Fibroblast of skin of back (primary cell): ENCODE results near the gene PIP4P1.
"Not testable (repeated sequence)": the region's sequence is repeated elsewhere in the genome, so short reads cannot be mapped to it uniquely, and the experiment has no call there.

ENCODE experiments used
- DNase-seq: peaks from one replicate; pipeline ENCODE4 v3.0.0-alpha.2; 2013

The PIP4P1 gene

GRCh38 chr14:20476776-20477175 lies 15.5 kb upstream of the PIP4P1 start:
- no peak for DNase-seq

GRCh38 chr14:20472536-20473169 lies 11.4 kb upstream of the PIP4P1 start:
- DNase-seq, result no peak

- DNase-seq, result no peak
Observed at GRCh38 chr14:20470603-20470901, 9.3 kb upstream of the PIP4P1 start.

GRCh38 chr14:20469890-20470602 lies 8.8 kb upstream of the PIP4P1 start:
- peak; percentile 80 for DNase-seq

- DNase-seq, result peak; percentile 84
Observed at GRCh38 chr14:20469242-20469889, 8.1 kb upstream of the PIP4P1 start, which contains the start of gene PNP. TSS of gene PNP (plus strand) at chr14:20469406. CDS start at chr14:20469525, 119 bp downstream.

- DNase-seq, result no peak
Observed at GRCh38 chr14:20468764-20469241, 7.6 kb upstream of the PIP4P1 start.

- no peak for DNase-seq
Observed at GRCh38 chr14:20460458-20461224, 593 bp downstream of the PIP4P1 start.

GRCh38 chr14:20458031-20458789 lies 3.0 kb downstream of the PIP4P1 start:
- DNase-seq, result no peak

GRCh38 chr14:20456971-20457370 lies 4.3 kb downstream of the PIP4P1 start:
- no peak for DNase-seq

- peak; percentile 83 for DNase-seq
Observed at GRCh38 chr14:20455355-20456300, 5.6 kb downstream of the PIP4P1 start.

GRCh38 chr14:20454516-20455354 lies 6.5 kb downstream of the PIP4P1 start, which contains the start of the genes APEX1 and OSGEP:
TSS of gene APEX1 (plus strand) at chr14:20455226. CDS start at chr14:20455646, 420 bp downstream.
TSS of gene OSGEP (minus strand) at chr14:20454812. CDS start at chr14:20454683, 129 bp downstream.
- peak; percentile 98 for DNase-seq

- DNase-seq, result not testable (repeated sequence)
Observed at GRCh38 chr14:20452831-20453230, 8.4 kb downstream of the PIP4P1 start.

- DNase-seq, result no peak
Observed at GRCh38 chr14:20446889-20447288, 14.3 kb downstream of the PIP4P1 start.

- DNase-seq, result not testable (repeated sequence)
Observed at GRCh38 chr14:20443650-20444049, 17.6 kb downstream of the PIP4P1 start.

- no peak for DNase-seq
Observed at GRCh38 chr14:20441461-20441860, 19.8 kb downstream of the PIP4P1 start.

GRCh38 chr14:20440882-20441281 lies 20.4 kb downstream of the PIP4P1 start:
- DNase-seq, result no peak

- DNase-seq, result no peak
Observed at GRCh38 chr14:20440465-20440864, 20.8 kb downstream of the PIP4P1 start.

- no peak for DNase-seq
Observed at GRCh38 chr14:20438664-20439063, 22.6 kb downstream of the PIP4P1 start.

GRCh38 chr14:20436363-20436755 lies 24.9 kb downstream of the PIP4P1 start:
- DNase-seq, result peak; percentile 82
